Natural killer cell (primary cell): ENCODE results near the gene GLRX3. TPM values are rescaled to one million over a fixed set of nuclear protein-coding genes. Genes with fewer than 3 reads are reported as not detected.

ENCODE experiments used
- ATAC-seq, 3 donors: fragments of 150-1000 bp in 2 of 3; fragments of 200-7000 bp in 1 of 3; cut with Tn5 transposase; 1 replicate in 1 of 3; 2 replicates in 2 of 3; pipeline ENCODE4 v1.10.0; 2021; ENCODE audit warnings: mild to moderate bottlenecking in 2 of 3, moderate library complexity in 2 of 3
- DNase-seq, 2 donors: peaks; one replicate each; pipeline versions ENCODE4 v3.0.0 to v3.0.0-alpha.2; 2013 to 2021; ENCODE audit warnings: mixed read lengths in 1 of 2
- H3K27ac ChIP-seq: one replicate; pipeline ENCODE4 v1.5.1; 2013; ENCODE audit warnings: mild to moderate bottlenecking, low read length
- H3K27me3 ChIP-seq: one replicate; pipeline ENCODE4 v1.6.1; 2013; ENCODE audit warnings: low read length; ENCODE audit not compliant: control insufficient read depth, insufficient read depth
- H3K36me3 ChIP-seq: one replicate; pipeline ENCODE4 v1.6.1; 2013; ENCODE audit warnings: low read length; ENCODE audit not compliant: control insufficient read depth, insufficient read depth
- H3K4me1 ChIP-seq: one replicate; pipeline ENCODE4 v1.6.1; 2013; ENCODE audit warnings: low read length; ENCODE audit not compliant: control insufficient read depth, insufficient read depth
- H3K4me3 ChIP-seq: one replicate; pipeline ENCODE4 v1.5.1; 2013; ENCODE audit warnings: low read length
- H3K9me3 ChIP-seq: one replicate; pipeline ENCODE4 v1.6.1; 2013; ENCODE audit warnings: low read length; ENCODE audit not compliant: control insufficient read depth, insufficient read depth
- H3K27ac Mint-ChIP-seq, 2 donors: one replicate each; pipeline ENCODE4 v1.8.0; 2022; ENCODE audit warnings: mild to moderate bottlenecking in 2 of 2, mixed read lengths in 2 of 2, moderate library complexity in 1 of 2
- H3K27me3 Mint-ChIP-seq, 2 donors: one replicate each; pipeline ENCODE4 v1.8.0; 2022; ENCODE audit warnings: low read depth in 2 of 2, mixed read lengths in 2 of 2
- H3K36me3 Mint-ChIP-seq: one replicate; pipeline ENCODE4 v1.8.0; 2022; ENCODE audit warnings: mixed read lengths
- H3K4me1 Mint-ChIP-seq, 2 donors: one replicate each; pipeline ENCODE4 v1.8.0; 2022; ENCODE audit warnings: mixed read lengths in 2 of 2
- H3K4me3 Mint-ChIP-seq: one replicate; pipeline ENCODE4 v1.8.0; 2022; ENCODE audit warnings: mild to moderate bottlenecking, moderate library complexity, mixed read lengths
- H3K9me3 Mint-ChIP-seq, 2 donors: one replicate each; pipeline ENCODE4 v1.8.0; 2022; ENCODE audit warnings: mixed read lengths in 2 of 2
- CTCF ChIP-seq: fragments of 200-600 bp; IDR thresholded peaks from one replicate; pipeline ENCODE4 v1.8.0; 2022; ENCODE audit warnings: antibody characterized with exemption
- WGBS: methylation state at CpG from one replicate; pipeline ENCODE4 v1.1.7; 2013; ENCODE audit warnings: missing lambda C conversion rate; ENCODE audit not compliant: insufficient coverage; 5-methylcytosine and 5-hydroxymethylcytosine counted together
- intact Hi-C: fragments of 100-400 bp; cut with micrococcal nuclease; formaldehyde crosslinking; loops from one replicate; pipeline ENCODE4 v1.14.2; 2022
- total RNA-seq, 4 donors: library from RNA; stranded (reverse); fragments of 120-200 nt in 1 of 4; gene quantifications; one replicate each; pipeline versions ENCODE4 v1.2.3 to v1.2.4, GENCODE V29; 2013 to 2022

The GLRX3 gene
- total RNA-seq, 3 donors from 2014 or later (not counting 1 experiment from before 2014, with no cell fraction given), result 33.8 to 51.7 (median 39.1) TPM

DNA sequence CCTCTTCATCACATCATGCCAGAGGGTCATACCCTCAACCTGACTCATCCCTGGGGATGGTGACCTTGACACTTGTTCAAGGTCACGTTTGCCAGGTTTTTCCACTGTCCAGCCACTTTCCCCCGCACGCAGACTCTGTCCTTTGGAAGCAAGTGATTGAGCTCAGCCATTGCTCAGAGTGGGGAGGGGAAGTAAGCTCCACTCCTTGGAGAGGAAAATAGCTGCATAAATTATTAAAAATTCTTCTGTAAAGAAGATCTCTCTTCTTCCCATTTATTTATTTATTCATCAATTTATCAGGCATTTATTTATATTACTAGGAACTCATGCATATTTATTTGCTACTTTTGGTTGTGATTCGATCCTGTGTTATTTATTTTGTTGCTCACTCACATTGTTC, 88.0 kb downstream of the GLRX3 start:
- H3K27ac Mint-ChIP-seq, result no peak overlapping the region
- no peaks in the 10 kb centered on the region for H3K4me1 Mint-ChIP-seq
- no peak overlapping the region for H3K4me3 ChIP-seq
- no peaks in the 10 kb centered on the region for H3K4me1 ChIP-seq
- H3K27me3 Mint-ChIP-seq, result peaks cover 6 to 12% of the 10 kb centered on the region in 2 donors
- H3K27me3 ChIP-seq, result no peaks in the 10 kb centered on the region
- 76% methylated on average over 4 of the region's 4 CpGs for WGBS
- H3K27ac ChIP-seq, result no peak overlapping the region
- no peaks in the 10 kb centered on the region for H3K36me3 Mint-ChIP-seq
- H3K9me3 Mint-ChIP-seq, result no peaks in the 10 kb centered on the region
- no peaks in the 10 kb centered on the region for H3K9me3 ChIP-seq
- ATAC-seq, result no peak
- intact Hi-C loops, result no loop called here
- TF ChIP-seq CTCF, result no peak
- H3K36me3 ChIP-seq, result no peaks in the 10 kb centered on the region
- H3K4me3 Mint-ChIP-seq, result no peak overlapping the region
- no peak for DNase-seq

- H3K4me1 Mint-ChIP-seq, result no peaks in the 10 kb centered on the region
- H3K27ac ChIP-seq, result no peak overlapping the region
- intact Hi-C loops, result no loop called here
- no peak overlapping the region for H3K4me3 Mint-ChIP-seq
- H3K4me3 ChIP-seq, result no peak overlapping the region
- H3K9me3 ChIP-seq, result no peaks in the 10 kb centered on the region
- H3K27me3 Mint-ChIP-seq, result peaks cover 6 to 12% of the 10 kb centered on the region in 2 donors
- no peak overlapping the region for H3K27ac Mint-ChIP-seq
- no peaks in the 10 kb centered on the region for H3K9me3 Mint-ChIP-seq
- DNase-seq (no peak), ATAC-seq (no peak)
- WGBS, result 94% methylated on average over 3 of the region's 3 CpGs
- H3K27me3 ChIP-seq, result no peaks in the 10 kb centered on the region
- no peak for TF ChIP-seq CTCF
- no peaks in the 10 kb centered on the region for H3K36me3 ChIP-seq
- no peaks in the 10 kb centered on the region for H3K36me3 Mint-ChIP-seq
- H3K4me1 ChIP-seq, result no peaks in the 10 kb centered on the region
Measured at GRCh38 chr10:130226012-130226411, 89.8 kb downstream of the GLRX3 start.

DNA sequence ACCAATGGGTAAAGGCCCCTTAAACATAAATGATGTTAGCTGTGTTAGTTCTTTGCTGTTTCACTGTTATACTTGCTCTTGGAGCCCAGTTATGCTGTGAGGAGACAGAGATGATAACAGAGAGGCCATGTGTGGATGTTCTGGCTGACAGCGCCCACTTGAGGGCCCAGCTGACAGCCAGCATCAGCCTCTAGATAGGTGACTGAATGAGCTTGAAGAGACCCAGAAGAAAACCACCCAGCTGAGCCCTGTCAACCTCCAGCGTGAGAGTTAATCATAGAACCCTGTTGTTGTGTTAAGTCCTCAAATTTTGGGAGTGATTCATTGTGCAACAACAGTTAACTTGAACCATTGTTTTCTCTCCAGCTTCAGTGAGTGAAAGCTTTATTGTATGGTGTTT, 91.7 kb downstream of the GLRX3 start:
- ATAC-seq (no peak), DNase-seq (no peak)
- H3K4me1 Mint-ChIP-seq, result no peaks in the 10 kb centered on the region
- H3K27ac Mint-ChIP-seq, result no peak overlapping the region
- no peaks in the 10 kb centered on the region for H3K9me3 Mint-ChIP-seq
- no peaks in the 10 kb centered on the region for H3K9me3 ChIP-seq
- no peaks in the 10 kb centered on the region for H3K27me3 ChIP-seq
- peaks cover 6 to 12% of the 10 kb centered on the region in 2 donors for H3K27me3 Mint-ChIP-seq
- H3K27ac ChIP-seq, result no peak overlapping the region
- WGBS, result 87% methylated on average over 2 of the region's 2 CpGs
- no peak overlapping the region for H3K4me3 ChIP-seq
- H3K36me3 Mint-ChIP-seq, result no peaks in the 10 kb centered on the region
- no peak overlapping the region for H3K4me3 Mint-ChIP-seq
- no peaks in the 10 kb centered on the region for H3K4me1 ChIP-seq
- no peaks in the 10 kb centered on the region for H3K36me3 ChIP-seq
- intact Hi-C loops, result no loop called here
- no peak for TF ChIP-seq CTCF

Other genes starting within 250 kb of the GLRX3 start
- gene EBF3, start 172.1 kb upstream of the GLRX3 start, total RNA-seq, result not detected
- 10 to 100 TPM in 1 of 3 donors, 1 to 10 TPM in 2; 7.1 to 10.9 (median 8.2) TPM for gene C10orf143, start 25.6 kb upstream of the GLRX3 start, total RNA-seq